Stimulated activated CD8-positive, alpha-beta memory T cell treated with anti-CD3 and anti-CD28 coated beads, Interleukin-15, amount 100 ng/mL, for 48 hours (primary cell): Measurements from ENCODE around the gene ZBTB38.

ENCODE experiments used
- DNase-seq, 2 donors: peaks; one replicate each; pipeline ENCODE4 v3.0.0-alpha.2; 2020; ENCODE audit warnings: low read depth in 2 of 2

Gene ZBTB38, protein sequence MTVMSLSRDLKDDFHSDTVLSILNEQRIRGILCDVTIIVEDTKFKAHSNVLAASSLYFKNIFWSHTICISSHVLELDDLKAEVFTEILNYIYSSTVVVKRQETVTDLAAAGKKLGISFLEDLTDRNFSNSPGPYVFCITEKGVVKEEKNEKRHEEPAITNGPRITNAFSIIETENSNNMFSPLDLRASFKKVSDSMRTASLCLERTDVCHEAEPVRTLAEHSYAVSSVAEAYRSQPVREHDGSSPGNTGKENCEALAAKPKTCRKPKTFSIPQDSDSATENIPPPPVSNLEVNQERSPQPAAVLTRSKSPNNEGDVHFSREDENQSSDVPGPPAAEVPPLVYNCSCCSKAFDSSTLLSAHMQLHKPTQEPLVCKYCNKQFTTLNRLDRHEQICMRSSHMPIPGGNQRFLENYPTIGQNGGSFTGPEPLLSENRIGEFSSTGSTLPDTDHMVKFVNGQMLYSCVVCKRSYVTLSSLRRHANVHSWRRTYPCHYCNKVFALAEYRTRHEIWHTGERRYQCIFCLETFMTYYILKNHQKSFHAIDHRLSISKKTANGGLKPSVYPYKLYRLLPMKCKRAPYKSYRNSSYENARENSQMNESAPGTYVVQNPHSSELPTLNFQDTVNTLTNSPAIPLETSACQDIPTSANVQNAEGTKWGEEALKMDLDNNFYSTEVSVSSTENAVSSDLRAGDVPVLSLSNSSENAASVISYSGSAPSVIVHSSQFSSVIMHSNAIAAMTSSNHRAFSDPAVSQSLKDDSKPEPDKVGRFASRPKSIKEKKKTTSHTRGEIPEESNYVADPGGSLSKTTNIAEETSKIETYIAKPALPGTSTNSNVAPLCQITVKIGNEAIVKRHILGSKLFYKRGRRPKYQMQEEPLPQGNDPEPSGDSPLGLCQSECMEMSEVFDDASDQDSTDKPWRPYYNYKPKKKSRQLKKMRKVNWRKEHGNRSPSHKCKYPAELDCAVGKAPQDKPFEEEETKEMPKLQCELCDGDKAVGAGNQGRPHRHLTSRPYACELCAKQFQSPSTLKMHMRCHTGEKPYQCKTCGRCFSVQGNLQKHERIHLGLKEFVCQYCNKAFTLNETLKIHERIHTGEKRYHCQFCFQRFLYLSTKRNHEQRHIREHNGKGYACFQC (N-terminal part only)

DNA sequence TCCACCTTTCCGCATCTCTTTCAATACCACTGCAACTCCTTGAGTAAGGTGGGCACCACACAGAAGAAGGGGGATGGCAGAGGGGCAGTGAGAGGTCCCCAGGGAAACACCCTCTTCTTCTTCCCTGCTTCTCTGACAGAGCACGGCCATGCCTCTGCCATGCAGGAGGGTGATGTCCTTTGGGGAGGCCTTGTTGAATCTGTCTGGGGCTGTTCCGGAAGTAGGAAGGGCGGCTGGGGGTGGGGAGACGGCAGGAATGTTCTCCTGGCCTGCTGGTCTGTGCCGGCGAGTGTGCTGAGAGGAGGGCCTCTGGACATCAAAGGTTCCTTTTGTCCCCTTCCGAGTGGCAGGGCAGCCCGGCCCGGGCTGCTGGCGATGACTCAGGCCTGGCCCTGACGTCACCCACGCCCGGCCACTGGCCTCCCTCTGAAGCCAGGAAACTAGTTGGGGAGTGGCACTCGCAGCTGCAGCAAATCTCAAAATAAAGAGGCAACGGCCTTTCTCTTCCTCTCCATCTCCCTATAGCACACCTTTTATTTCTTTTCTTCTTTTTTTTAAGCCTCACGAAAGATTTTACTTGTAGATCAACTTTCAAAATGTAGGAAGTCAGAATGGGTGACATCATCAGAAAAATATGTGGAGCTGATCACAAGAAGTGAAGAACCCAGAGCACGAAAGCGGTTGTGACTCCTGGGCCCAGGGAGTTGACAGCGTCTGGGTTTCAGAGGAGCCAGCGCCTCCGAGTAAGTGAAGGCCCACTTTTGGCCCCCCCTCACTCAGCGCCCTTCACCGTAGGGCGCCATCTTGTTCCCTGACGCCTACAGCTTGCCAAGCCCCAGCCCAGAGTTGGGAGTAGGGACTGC lies at the start of gene ZBTB38:
TSS of gene ZBTB38 (plus strand) at position 443 of the 863 bp plus-strand sequence. CDS start 73,885 bp downstream, outside the sequence.
- no peak for DNase-seq

DNA sequence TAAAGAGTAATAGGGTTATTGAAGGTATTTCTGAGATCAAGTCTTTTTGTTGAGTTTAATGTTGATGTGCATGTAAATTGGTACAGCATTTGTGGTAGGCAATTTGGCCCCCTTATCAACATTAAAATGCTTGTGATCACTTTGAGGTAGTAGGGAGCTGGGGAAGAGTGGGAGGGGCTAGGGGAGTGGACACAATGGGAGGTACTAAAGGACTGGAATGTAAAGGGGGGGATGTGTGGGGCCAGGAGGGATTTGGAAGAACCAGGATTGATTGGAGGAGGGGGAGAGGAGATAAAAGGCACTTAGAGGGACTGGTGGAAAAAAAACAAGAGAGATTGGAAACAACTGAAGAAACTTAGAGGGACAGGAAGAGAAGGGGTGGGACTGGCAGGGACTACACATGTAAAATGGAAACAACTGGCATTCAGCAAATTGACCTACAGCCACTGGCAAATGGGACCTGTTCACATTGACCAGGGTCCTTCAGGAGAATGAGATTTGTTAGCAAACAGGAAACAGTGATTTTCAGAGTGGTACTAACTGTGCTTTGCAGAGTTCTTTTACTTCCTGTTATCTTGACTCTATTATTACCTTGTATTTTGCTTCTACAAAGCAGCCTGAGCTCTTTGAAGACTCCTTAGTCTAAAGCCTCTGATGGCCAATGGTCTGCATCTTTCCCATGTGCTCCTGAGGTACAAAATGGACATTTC lies 47.8 kb upstream of the ZBTB38 start:
- DNase-seq: no peak

DNA sequence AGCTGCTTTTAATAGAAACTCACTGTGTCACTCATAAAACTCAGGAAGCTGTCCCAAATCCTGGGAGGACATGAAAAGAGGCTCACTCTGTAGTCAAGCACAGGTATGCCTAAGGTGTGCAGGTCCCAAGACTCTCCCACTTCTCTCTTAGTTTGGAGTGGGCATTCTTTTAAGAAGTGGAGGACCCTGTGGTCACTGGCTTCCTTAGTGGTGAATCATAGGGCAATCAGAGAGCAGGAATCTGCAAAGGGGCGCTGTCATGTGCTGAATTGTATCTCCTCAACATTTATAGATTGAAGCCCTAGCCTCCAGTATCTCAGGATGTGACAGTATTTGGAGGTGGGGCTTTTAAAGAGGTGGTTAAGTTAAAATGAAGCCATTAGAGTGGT lies 47.2 kb upstream of the ZBTB38 start:
- no peak for DNase-seq

DNA sequence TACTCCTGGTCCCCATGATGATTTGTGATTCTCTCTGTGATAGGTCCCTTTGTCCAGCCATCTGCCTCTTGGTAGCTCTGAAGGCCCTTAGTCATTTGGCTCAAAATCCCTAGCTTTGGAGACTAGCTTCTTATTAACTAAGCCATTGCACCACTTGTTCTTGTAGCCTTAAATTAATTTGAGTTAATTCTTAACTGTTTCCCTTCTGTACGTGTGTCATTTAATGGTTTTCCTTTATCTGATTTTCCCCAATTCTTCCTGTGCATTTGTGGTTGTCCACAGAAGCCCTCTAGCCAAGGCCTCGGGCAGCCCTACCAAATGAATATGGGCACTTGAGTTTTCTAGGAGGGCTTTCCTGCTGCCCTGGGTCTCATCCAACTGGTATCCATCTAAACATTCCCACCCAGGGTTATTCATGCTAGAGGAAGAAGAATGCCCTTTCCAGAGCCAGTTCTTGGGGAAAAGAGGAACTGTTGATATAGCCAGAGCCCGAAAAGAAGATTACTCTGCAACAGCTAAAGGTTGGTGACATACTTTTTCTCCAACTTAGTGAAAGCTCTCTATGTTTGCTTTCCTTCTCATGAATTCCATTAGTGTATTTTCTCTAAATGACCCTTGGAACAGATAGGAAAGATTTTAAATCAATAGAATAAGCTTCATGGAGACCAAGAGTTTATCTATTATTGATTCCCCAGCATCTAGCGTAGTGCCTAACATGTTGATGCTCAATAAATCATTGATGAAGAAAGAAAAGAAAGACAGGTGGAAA lies 44.2 kb upstream of the ZBTB38 start:
- DNase-seq: no peak

DNA sequence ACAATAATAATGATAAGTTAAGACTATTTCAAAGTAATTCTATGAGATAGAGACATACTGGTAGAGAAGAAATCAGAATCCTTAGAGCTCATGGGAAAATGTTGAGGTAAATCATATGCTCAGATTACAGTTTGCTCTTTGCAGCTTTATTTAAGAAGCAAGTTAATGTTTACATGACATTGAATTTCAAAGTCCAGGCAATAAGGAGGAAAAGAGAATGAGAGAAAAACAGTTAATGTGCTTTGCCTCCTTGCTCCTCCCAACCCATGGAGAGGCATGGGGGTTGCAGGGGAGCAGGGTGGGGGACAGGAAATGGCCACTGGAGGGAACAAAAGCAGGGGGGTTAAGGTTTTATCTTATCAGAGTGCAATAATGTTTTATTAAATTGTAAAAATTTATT lies 42.2 kb upstream of the ZBTB38 start:
- DNase-seq: no peak

DNA sequence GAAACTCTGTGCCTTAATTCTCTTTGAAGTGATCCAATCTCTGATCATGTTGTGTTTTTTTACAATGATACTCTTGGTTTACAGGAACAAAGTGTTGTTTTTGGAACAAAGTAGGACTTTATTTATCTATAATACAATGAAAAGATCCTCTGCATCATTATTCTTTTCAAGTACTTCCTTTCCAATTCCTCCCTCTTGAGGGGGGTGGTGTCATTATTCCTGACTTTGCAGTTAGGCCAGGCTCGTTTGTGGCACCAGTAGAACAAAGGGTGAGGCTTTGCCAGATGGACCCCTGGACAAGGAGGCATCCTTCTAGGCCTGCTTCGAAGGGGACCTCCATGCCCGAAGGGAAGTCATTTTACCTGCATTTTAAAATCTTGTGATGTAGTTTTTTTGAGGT lies 41.7 kb upstream of the ZBTB38 start:
- no peak for DNase-seq

DNA sequence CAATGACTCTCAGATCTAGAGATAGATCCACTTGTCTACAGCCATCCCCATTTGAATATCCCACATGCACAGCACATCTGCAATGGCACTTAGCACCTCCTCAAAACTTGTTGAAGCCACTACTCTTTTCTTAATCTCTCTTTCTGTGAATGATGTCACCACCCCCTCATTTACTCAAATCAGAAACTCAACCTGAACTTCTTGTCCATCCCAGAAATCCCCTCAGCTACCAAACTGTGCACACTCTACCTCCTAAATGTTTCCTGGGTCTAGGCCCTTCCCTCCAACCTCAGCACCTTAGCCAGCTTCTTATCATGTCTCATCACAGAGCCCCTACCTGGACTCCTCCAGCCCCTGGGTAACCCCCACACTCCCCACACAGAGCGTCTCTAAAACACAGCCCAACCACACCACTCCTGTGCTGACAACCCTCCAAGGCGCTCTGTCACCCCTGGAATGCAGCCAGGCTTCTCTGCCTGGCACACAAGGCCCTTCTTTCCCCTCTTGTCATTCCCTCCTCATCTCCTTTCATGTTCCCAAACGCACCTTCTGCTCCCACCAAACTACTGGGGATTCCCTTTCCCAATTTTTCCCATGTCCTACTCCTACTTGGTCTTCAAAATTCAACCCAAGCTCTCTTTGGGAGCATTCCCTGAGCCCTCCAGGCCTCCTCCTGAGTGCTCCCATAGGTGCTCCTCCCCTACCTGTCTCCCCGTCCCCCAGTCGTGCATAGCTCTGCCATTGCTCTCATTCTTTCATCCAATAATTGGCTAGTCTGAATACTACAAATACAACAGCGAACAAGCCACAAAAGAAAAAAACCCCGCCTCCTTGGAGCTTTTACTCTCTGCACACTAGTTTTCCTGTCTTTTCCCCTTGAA lies 39.8 kb upstream of the ZBTB38 start:
- no peak for DNase-seq

DNA sequence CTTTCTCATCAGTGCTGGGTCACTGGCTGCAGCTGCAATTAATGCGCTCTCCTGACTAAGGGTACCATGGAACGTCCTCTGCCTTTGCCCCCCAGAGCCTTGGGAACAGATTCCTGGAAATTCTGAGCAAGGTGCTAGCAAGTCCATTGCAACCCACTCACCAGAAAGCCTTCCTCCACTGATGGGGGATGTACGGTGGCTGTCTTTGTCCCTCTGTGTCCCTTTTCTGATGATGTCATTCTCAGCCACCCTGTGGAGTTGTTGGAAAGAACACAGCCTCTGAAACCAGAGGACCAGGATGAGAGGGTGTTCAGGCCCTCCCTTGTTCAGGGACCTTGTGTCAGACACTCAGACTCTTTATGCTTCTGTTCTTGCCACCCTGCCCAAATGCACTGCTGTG lies 38.1 kb upstream of the ZBTB38 start:
- no peak for DNase-seq

DNA sequence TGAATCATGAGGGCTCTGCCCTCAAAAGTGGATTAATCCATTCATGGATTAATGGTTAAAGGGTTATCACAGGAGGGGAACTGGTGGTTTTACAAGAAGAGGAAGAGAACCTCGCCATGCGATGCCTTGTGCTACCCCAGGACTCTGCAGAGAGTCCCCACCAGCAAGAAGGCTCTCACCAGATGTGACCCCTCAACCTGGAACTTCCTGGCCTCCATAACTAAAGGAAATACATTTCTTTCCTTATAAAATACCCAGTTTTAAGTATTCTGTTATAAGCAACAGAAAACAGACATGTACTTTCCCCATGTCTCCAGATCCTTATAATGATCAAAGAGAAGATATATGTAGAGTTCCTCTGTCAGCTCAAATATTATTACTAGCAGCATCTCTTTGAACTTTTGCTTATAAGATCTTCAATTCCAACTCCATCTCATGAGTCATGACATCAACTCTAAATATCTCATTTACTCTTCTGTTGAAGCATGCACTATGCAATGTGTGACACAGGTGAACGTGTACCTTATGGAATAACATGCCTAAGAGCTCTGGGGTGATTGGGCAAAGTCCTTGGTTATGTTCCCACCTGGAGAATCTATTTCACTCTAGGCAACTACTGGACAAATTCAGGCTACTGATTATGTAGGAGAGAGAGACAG lies 37.5 kb upstream of the ZBTB38 start:
- DNase-seq: no peak

DNA sequence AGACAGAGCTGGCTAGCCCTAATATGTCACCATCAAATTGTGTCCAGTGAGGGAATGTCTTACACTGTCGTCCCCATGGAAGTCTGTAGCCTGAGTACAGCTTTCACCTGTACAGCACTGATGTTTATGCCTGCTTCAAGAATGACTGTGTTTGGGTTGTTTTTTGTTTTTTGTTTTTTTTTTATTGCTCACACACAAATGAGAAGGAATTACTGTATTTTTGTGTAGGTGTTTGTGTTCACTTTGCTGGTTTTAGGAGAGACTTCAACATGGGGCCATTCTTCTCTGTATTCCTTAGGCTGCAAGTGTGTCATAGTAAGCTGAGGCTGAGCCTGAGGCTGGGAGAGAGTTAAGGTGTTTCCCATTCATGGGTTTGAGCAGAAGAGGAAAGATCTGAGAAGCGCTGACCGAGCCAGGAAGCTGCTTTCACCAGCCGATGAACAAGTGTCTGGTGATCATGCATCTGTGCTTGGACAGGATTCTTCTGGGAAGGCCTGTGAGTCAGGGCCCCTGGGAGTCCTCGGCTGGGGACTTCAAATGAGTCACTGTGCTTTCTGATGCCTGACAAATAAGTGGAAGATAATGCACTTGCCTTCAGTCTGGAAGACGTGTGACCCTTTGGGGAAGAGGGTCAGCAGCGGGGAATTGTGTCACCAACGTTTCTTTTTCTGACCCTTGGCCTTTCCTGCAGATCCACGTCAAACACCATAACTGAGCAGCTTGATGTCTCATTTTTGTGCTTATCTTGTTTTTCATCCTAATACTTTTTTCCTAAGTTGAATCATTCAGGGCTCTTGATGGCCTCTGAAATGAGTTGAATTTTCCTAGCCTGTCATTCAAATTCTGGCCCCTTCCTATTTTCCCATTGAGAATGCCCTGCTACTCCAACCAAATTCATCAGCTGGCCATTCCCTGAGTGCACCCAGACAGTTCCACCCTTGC lies 36.7 kb upstream of the ZBTB38 start:
- DNase-seq: no peak

DNA sequence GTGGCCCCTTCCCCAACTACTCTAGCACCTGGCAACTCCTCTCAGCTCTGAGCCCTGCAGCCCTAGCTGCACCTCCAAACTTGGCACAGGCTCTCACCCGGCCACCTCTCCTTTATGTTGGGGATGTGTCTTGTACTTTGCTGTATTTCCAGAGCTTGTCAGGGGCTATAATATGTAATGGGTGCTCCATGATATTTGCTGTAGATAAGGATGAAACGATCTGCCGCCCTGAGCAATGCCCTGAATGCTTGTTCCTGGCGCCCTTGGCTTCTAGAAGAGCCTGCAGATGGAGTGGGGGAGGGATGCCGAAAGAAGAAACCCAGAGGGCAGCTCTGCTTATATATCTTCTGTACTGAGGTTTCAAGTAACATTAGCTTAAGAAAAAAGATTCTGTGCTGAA lies 35.9 kb upstream of the ZBTB38 start:
- no peak for DNase-seq

DNA sequence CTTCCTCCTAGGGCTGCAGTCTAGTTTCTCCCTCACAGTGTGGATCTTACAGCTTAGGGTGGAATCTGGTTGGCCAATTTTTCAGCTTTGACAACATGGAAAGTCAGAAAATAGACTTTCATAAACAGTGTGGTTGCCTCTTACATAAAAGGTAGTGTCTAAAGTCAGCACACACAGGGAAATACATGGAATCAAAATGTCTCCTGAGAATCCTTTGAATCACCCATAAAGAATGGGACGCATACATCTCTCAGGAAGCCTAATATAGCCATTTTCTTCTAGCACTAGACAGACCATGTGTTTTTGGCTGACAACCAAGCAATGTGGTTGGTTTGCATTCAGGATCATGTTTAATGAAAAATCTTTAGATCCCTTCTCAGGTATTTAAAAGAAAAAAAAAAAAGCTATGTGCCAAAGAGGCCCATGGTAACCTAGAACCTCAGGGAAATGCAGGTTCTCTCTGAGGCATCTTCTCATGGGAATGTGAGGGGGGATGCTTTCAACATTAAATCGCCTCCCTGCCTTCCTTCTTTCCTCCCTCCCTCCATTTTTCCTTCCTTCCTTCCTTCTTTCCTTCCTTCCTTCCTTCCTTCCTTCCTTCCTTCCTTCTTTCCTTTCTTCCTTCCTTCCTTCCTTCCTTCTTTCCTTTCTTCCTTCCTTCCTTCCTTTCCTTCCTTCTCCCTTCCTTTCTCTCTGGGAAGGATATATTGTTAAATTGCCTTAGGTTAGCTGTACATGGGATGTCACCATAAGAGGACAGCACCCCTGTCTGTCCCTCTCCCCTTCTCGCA lies 34.3 kb upstream of the ZBTB38 start:
- no peak for DNase-seq

DNA sequence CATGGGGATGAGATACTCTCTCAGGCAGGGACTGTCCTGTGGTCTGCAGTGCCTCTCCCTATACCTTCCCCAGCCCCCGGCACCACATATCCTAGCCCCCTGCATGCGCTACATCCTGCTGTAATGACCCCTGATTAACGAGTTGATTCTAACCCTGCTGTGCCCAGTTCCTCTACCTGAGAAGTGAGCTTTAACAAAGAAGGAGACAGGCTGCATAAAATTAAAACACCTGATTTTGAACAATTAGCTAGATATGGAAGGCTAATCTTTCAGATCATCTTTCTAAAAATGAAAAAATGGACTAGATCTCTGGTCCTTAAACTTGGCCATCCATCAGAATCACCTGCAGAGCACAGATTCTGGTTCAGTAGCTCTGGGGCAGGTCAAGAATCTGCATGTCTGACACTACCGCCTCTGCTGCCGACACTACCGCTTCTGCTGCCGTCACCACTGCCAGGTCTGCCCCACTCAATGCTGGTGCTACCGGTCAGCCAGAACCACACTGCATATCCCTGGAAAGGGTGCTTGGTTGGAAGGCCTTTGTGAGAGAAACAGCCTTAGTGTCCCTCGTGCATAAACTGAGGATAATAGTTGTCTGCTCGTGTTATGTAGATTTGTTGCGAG lies 33.6 kb upstream of the ZBTB38 start:
- DNase-seq: no peak

DNA sequence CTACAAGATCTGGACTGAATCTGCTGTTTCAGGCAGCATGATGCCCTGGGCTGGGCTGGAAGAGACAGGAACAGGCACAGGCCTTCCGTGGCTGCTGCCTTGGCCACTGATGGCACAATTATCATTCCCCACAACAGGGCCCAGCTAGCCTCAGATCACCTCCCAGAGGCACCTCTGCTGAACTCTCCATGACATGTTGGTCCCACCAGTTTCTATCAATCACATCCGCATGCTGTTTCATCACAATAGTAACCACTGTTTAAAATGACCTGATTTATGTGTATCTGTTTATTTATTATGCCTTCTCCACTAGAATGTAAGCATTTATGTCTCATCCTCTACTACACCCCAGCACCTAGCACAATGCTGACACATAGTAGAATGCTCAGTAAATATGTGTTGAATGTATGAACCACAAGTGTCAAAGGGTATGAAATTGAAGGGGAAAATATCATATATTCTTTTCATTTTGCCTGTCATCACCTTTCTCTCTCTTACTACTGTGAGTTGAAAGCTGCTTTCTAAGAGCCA lies 32.7 kb upstream of the ZBTB38 start:
- DNase-seq: no peak

DNA sequence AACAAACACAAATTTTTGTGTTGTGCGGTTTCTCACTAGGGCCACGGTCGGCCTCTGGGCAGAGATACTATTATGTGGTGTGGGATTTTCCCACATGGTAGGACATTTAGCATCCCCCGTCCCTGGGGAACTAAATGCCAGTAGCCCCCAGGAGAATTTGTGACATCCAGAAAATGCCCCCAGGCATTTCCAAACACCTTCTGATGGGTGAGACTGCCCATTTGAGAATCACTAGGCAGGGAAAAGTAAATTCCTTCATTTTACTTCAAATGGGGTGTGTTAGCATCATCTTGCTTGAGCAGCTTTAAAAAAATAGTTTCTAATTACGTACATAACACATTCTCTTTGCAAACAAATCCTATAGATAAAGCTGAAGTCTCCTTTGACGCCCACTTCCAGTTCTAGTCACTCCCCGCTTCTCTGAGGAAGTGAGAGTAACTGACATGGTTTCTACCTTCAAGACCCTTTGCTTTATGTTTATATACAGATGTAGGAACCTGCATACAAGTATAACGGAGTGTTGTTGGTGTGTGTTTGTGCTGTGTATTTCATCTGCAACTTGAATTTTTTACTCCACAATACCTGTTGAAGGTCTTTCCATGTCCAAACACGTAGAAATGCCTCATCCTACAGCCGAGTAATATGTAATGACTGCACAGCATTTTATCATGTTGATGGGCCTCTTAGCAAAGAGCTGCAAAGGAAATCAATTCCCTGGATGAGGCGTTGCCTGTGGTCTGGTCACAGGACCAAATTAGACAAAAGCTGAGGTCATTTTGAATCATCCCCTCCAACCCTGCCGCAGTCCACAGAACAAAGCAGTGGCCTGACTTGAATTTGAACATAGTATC lies 31.4 kb upstream of the ZBTB38 start:
- no peak for DNase-seq
